ENCODE results near the gene SLC17A8.
"Not testable (repeated sequence)": the region's sequence is repeated elsewhere in the genome, so short reads cannot be mapped to it uniquely, and the experiment has no call there.

SLC17A8 gene

DNA sequence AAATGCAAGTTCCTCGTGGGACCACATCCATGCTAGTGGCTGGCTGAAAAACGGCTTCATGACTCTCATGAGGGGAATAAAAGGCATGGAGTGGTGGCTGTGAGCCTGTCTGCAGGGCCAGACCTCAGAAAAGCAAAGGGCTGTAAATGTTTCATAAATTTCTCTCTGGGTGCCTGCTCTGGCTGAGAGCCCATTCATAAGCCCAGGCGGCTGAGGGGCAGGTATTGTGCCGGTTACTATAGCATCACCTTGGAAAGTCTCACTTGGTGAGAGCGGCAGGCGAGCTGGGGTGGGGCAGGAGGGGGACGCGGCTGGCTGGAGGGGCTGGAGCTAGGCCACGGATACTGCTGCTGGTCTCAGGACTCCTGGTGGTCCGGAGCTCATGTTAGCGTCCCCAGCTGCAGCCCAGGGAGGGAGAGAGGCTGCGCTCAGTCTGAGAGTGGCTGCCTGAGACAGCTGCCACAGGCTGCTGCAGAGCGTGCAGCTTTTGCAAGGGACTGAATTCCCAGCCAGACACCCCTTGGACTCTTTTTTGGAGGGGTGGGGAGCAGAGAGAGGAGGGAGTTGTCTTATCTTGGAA lies at the start of gene SLC17A8:
Gene SLC17A8 (plus strand): TSS at position 431 of the 580 bp plus-strand sequence. CDS start 318 bp downstream, outside the sequence.
- no peak for DNase-seq

DNA sequence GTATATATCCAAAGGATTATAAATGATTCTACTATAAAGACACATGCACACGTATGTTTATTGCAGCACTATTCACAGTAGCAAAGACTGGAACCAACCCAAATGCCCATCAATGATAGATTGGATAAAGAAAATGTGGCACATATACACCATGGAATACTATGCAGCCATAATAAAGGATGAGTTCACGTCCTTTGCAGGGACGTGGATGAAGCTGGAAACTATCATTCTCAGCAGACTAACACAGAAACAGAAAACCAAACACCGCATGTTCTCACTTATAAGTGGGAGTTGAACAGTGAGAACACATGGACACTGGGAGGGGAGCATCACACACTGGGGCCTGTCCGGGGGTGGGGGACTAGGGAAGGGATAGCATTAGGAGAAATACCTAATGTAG lies 48.7 kb upstream of the SLC17A8 start:
- DNase-seq: not testable (repeated sequence)

DNA sequence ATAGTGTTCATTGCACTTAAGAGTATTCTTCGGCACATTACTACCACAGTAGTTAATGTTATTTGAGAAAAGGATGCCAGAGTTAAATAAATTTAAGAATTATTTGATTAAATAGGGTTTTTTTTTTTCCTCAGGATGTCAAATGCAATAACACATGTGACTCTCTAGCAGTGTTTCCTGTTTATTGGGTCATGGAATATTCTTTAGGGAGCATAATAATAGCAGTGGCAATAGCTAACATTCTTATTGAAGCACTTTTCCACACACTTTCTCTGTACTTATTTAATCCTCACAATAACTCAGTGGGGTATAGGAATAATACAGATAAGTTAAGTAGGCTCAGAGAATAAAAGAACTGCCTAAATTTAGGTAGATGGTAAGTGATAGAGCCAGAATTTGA lies 45.6 kb upstream of the SLC17A8 start:
- no peak for DNase-seq

DNA sequence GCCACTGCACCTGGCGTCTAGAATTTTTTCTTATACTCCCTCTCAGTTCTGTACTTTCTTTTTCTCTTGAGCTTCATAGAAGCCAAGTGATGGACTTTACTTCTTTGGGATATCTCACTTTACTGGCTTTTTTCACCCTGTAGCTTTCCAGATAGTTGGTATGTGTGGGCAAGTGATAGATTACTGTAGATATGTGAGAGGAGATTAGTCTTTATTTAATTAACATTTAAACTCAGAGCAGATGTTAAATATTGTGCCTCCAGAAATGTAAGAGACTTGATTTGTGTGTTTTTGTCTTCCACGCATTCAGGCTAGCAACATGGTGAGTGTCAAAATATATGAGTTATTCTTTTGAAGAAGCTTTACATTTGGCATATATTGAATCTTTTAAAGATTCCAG lies 39.5 kb upstream of the SLC17A8 start:
- DNase-seq: no peak

DNA sequence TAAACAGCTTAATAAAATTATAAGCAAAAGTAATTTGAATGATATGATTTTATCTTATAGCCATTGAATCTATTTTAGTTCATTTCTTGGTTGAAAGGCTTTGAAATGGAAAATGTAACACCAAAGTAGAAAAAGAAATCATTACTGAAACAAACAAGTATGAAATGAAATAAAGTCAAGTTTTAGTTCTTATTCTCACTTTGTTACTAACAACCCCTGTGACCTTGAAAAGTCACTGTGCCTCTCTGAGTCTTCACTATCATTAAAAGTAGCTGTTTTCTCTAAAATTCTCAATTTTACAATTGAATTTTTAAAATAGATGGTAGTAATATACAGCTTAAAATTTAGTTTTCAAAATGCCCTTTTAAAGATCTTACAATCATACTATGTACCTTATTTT lies 32.4 kb upstream of the SLC17A8 start:
- DNase-seq: no peak

DNA sequence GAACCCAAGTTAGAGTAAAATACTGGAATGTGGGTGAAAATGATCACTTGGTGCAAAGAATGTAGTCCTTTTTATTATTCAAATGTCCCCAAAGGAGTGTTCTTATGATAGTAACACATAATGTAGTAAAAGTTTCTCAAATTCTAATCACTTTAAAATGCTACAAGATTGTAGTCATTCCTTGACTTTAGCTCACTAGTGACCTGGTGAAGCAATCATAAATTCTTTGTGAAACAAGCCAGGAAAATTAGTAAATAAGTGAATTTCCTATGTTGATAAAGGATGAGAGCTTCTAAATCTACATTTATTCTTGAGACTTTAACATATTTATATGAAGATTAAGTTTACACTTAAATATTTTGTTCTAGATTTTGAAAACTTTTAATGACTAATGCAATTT lies 30.7 kb upstream of the SLC17A8 start:
- DNase-seq: no peak

DNA sequence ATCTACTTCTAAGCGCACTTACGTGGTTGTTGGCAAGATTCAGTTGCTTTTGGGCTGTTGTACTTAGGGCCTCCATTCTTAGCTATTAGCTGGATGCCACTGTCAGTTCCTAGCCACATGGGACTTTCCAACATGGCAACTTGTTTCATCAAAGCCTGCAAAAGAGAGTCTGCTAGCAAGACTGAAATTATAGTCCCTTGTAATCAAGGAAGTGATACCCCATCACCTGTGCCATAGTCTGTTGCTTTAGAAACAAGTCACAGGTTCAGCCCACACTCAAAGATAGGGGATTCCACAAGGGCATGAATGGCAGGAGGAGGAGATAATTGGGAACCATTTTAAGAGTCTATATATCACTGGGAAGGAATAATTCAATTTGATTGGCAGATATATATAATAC lies 27.1 kb upstream of the SLC17A8 start:
- no peak for DNase-seq

DNA sequence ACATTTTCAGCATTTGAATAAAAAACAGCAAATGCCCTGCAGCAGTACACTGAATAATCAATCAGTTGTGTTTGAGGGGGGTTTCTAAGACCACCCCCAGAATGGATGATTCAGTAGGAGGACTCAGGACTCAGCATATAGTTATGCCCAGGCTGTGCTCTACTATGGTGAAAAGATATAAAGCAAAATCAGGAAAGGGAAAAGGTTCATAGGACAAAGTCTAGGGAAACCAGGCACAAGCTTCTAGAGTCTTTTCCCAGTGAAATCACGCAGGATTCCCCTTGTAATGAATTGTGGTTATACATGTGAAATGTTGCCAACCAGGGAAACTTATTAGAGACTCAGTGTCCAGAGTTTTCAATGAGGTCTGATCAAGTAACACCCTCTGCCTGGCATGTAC lies 25.0 kb upstream of the SLC17A8 start:
- DNase-seq: no peak

DNA sequence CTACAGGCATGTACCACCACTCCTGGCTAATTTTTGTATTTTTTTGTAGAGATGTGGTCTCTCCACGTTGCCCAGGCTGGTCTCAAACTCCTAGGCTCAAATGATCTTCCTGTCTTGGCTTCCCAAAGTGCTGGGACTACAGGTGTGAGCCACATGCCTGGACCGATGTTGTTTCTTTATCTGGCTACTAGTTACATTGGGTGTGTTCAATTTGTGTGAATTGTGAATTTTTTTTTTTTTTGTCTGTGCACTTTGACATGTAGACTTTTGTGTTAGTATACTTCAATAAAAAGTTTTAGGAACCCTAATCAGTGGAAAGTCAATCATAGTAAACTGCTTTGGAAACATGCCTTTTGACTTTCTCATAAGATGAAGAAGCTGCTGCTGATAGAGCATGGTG lies 24.0 kb upstream of the SLC17A8 start:
- no peak for DNase-seq

DNA sequence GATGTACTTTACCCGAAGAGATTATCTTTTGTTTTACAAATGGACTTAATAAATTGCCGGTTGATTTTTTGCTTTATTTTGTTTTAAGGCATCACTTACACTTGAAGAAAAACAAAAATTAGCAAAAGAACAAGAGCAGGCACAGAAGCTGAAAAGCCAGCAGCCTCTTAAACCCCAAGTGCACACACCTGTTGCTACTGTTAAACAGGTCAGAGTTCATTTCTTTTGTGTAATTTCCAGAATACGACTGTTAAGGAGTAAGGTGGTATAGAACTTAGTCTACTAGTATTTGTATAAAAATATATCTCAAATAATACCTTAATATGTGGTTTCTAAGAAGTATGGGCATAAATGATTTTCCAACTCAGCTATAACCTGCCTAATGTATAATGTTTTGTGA lies 19.6 kb upstream of the SLC17A8 start:
- DNase-seq: no peak

DNA sequence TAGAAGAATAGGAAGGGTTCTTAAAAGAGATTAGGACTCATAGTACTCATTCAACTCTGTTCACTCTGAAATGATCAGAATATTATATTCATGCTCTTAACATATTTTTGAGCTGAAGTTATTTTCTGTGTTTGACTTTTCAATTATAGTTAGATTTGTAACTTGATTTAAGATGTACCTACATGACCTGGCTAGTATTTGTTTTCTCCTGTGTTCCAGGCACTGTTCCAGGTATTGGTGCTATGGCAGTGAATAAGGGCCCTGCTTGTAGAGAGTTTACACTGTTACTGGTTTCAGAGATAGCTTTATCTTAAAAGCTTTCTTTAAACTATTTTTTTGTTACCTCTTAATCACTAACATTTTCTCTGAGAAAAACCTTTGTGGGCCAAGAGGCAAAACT lies 19.1 kb upstream of the SLC17A8 start:
- DNase-seq: no peak

DNA sequence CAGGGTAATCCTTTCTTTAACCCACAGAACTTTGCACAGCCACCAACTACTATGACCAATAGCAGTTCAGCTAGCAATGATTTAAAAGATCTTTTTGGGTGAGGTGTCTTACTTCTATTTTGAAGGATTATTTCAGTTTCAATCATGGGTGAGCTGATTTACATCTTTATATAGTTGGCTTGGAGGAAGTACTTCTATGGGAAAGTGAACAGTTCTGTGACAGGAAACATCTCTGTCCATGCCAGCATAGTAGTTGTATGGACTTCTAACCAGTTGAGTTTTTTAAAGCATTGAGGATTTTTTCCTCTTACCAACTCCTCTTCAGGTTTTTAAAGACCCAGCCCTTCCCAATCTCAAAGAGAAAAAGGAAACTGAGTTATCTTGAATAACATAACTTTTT lies 17.8 kb upstream of the SLC17A8 start:
- DNase-seq: no peak

DNA sequence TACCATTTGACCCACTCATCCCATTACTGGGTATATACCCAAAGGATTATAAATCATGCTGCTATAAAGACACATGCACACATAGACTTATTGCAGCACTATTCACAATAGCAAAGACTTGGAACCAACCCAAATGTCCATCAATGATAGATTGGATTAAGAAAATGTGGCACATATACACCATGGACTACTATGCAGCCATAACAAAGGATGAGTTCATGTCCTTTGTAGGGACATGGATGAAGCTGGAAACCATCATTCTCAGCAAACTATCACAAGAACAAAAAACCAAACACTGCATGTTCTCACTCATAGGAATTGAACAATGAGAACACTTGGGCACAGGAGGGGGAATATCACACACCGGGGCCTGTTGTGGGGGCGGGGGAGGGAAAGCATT lies 14.0 kb upstream of the SLC17A8 start:
- DNase-seq: not testable (repeated sequence)

DNA sequence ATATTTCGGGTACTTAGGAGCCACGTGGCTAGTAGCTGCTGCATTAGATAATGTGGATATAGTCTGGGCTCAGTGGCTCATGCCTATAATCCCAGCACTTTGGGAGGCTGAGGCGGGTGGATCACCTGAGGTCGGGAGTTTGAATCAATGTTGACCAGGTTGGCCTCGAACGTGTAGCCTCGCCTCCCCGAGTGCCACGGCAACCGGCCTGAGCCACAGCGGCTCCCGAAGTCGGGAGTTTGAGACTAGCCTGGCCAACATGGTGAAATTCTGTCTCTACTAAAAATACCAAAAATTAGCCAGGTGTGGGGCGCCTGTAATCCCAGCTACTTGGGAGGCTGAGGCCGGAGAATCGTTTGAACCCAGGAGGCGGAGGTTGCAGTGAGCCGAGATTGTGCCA lies 12.5 kb upstream of the SLC17A8 start:
- not testable (repeated sequence) for DNase-seq

DNA sequence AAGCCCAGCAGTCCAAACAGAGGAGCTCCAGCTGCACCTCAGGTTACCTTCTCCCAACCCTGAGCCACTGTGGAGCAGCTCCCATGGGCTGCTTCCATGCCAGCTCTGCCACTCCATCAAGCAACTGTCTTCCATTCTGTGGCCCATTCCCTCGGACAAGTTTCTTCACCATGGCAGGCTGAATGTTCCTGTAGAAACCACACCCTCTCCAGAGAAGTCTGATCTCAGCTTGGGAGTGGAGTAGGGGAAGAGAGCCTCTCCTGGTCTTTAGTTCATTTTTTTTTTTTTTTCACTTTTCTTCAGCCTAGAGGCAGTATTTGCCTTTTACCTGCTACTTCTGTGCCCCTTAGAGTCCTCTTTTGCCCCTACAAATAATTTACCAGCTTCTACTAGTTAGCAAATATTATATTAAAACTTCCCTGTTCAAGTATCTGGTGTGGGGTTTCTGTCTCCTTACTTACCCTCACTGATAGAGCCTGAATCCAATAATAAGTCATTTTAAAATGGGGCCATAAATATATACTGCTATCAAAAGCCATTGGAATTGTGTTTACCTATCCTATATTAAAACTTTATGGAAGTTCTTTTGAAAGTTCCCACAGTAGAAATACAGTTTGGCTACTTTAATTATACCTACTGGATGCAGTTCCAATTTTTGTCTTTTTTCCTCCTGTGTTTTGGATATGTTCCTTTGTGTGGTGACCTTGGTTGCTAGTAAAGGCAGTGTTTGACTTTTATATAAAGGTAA lies 11.7 kb upstream of the SLC17A8 start:
- DNase-seq: no peak

DNA sequence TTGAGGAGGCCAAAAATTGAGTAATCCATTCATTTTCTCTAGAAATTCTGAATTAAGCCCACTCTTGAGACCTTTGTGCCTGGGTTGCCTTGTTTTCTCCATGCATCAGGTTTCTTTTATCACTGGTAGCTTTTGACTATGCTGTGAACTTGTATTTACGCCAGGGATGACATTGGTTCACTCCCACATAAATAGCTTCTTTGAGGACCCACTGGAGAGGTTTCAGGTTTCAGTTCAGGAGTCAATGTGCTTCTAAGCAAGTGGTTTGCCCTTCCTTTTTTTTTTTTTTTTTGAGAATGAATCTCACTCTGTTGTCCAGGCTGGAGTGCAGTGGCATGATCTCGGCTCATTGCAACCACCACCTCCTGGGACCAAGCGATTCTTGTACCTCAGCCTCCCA lies 10.2 kb upstream of the SLC17A8 start:
- no peak for DNase-seq

DNA sequence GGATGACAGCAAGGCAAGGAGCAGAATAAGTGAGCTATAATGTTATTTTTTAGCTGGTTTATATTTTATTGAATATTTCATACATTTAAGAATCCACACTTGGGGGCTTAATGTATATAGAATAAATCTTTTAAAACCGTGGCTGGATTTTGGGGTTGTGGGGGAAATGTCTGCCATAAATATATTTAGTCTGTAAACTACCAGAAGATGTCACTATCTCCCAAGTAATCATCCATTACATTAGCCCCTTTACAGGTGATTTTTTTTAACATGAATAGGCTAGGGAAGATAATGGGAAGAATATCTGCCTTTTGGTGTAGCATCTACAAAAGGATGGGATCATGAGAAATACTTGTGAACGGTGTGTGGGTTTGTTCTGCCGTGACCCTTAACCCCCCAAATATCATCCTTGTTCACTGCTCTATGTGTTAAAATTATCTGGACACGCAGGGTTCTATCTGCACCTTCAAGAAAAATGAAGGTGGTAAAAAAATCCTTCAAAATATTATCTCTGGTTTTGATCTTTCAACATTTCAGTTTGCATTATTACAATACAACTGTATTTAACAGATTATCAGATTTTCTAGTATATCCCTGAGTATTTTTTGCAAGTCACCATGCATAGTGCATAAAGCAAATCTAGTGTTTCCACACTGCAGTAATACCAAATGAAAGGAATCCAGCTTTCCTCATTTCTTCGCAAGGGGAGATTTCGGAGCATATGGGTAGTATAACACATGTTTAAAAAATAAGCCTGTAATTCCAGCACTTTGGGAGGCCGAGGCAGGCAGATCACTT lies 8.0 kb upstream of the SLC17A8 start:
- no peak for DNase-seq

DNA sequence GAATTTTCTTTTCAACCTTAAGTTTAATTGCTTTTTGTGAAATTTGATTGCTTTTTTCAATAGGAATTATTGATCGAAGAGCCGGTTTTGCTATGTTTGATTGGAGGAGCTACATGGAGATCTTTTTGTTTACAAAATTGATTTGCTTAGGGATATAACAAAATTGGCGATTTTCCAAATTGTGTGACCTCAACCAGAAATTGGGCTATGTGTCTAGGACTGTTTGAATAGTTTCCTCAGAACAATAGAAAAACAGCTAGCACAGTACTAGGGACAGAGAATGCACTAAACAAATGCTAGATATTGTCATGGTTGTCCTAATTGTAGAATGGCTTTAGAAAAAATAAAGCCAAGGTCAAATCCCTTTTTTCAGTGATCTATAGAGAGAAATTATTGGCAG lies 2.4 kb downstream of the SLC17A8 start:
- no peak for DNase-seq

DNA sequence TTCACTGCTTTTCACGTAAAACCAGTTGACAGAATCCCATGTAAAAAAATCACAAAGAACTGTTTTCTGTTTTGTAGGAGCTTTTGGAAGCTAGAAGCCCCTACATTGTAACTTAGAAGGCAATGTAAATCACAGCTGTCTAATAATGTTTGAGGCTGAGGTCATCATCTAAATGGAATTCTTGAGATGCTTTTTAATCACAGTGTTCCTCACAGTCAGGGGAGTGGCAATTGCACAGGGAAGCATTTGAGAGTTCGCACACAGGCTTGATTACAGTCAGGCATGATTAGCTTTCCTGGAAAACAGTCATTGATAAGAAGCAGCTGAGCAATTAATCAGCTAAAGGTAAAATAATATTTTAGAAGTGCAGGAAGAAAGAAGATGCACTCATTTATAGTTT lies 2.9 kb downstream of the SLC17A8 start:
- no peak for DNase-seq

DNA sequence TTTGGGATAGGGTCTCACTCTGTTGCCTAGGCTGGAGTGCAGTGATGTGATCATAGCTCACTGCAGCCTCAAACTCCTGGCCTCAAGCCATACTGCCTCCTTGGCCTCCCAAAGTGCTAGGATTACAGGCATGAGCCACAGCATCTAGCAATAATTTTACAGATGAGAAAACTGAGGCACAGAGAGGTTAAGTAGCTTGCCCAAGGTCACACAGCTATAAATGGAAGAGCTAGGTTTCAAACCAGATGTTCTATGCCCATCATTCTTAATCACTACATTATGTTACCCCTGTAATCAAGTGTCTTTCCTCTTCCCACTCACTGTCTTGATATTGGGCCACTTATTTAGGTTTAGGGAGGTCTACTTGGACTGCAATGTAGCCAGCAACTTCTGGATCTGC lies 3.6 kb downstream of the SLC17A8 start:
- DNase-seq: no peak

DNA sequence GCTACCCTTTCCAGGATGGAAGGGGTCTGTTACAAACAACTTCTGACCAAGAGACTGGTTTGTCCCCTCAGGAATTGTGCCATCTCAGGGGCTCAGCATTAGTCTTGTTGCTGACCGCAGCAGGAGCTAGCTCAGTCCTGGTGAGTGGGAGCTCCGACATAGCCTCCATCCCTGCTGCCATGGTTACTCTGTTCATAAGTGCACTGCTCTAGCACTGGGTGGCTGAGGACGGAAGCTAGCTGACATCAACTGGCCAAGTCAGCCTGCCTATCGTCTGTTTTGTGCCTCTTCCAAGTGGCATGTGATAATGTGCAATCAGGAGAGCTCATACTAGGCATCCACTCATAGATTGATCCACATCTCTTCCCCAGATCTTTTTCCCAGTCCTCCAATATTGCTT lies 7.5 kb downstream of the SLC17A8 start:
- DNase-seq: no peak

DNA sequence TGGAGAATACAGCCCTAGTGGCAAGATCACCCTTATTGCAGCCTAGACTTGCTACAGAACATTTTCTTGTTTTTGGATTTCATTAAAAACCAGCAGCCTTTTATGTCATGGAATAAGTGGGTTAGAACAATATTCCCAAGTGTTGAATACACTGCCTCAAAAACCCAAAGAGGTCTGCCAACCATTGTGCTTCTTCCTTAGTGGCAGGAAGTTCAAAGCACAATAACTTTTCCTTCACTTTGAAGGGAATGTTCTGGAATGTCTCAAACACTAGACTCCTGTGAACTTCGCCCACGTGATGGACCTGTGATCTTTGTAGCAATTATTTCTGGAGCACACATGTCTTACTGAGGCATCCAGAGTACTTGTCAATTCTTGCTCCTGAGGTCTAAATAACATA lies 8.5 kb downstream of the SLC17A8 start:
- DNase-seq: no peak

DNA sequence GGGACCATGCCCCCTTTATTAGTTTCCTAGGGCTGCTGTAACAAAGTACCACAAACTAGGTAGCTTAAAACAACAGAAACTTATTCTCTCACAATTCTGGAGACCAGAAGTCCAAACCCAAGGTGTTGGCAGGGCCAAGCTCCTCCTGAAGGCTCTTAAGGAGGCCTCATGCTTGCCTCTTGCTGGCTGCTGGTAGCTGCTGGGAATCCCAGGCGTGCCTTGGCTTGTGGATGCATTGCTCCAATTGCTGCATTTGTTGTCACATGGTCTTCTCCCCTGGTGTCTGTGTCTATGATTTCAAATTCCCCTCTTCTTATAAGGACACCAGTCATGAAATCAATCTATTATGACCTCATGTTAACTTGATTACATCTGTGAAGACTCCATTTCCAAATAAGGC lies 11.2 kb downstream of the SLC17A8 start:
- no peak for DNase-seq

DNA sequence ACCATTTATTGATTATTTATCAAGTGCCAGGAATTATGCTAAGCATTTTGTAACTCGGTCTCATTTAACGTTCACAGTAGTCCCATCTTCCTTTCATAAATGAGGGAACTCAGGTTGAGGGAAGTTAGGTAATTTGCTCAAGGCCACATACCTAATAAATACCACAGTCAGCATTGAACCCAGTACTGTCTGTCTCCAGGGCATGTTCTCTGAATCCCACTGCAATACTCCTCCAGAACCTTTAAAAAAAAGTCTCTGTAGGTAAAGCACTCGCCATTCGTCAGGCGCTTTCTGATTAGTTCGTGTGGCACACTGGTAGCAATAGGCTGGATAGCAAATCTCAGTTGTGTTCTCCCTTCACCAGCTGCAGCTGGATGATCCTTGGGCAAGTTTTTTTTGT lies 14.3 kb downstream of the SLC17A8 start:
- no peak for DNase-seq
